WERI-Rb-1 (cell line): ENCODE measurements around the gene CTAG1B.

Source experiments
- DNase-seq: peaks from one replicate; pipeline ENCODE4 v3.0.0-alpha.2; 2020
- H3K27ac ChIP-seq: fragments of 250-450 bp; sonication (Bioruptor Pico); 2 replicates; pipeline ENCODE4 v1.5.1; 2020; ENCODE audit warnings: mild to moderate bottlenecking, moderate library complexity
- H3K27me3 ChIP-seq: fragments of 250-450 bp; sonication (Bioruptor Pico); 2 replicates; pipeline ENCODE4 v1.5.1; 2021; ENCODE audit warnings: mild to moderate bottlenecking, low read depth, moderate library complexity; ENCODE audit not compliant: insufficient read depth, severe bottlenecking
- H3K36me3 ChIP-seq: fragments of 250-450 bp; sonication (Bioruptor Pico); 2 replicates; pipeline ENCODE4 v1.5.1; 2020; ENCODE audit warnings: mild to moderate bottlenecking, moderate library complexity
- H3K4me3 ChIP-seq: 2 replicates; pipeline ENCODE4 v1.5.1; 2011; ENCODE audit warnings: low read depth, mild to moderate bottlenecking, control low read depth, low read length
- H3K9me3 ChIP-seq: fragments of 250-450 bp; sonication (Bioruptor Pico); 2 replicates; pipeline ENCODE4 v1.5.1; 2021; ENCODE audit warnings: mild to moderate bottlenecking, moderate library complexity; ENCODE audit not compliant: severe bottlenecking
- TF ChIP-seq, protein P1 (sequence below): IDR thresholded peaks from 2 replicates; pipeline ENCODE4 v1.5.1; 2011; ENCODE audit warnings: low read depth, mild to moderate bottlenecking, control low read depth, inconsistent platforms, low read length

The CTAG1B gene

DNA sequence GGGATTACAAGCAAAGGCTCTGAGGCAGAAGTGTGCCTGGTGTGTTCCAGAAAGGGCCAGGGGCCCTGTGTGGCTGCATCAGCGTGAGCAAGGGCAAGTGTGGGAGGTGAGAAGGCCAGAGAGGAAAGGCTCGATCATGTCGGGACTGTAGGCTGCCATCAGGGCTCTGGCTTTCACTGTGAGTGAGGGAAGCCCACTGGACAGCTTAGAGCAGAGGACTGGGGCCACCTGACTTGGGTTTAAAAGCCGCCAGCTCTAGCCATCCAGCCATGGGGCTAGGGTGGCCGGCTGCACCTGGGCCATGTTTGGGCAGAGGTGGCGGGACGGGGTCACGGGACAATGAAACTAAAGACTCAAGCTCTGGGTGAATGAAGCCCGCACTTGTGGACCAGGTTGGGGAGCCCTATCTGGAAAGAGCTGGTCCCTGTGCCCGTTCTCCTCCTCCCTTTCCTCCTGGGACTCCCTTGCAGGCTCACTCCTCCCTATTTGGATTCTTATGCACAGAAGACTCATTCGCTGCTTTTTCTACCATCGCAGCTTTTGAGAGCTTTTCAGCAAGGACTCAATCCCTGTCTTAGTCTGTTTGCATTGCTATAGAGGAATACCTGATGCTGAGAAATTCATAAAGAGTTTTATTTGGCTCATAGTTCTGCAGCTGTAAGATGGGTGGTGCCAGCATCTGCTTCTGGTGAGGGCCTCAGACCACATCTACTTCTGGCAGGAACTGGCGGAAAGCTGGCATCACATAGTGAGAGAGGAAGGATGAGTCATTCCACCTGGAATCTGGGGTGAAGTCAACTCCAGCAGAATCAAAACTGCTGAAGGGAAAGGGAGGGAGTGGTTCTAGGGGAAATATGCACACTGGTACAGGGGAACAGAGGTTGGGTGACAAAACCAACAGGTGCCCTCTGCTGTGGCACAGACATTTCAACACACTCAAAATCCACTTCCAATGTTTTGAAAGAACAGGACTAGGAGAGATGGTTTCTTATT lies 15.3 kb downstream of the CTAG1B start:
- Histone ChIP-seq H3K4me3 (no peak overlapping the region), H3K27ac (no peak overlapping the region), H3K27me3 (peaks cover 3% of the 10 kb centered on the region), H3K9me3 (peaks cover 4% of the 10 kb centered on the region), H3K36me3 (no peaks in the 10 kb centered on the region)
- DNase-seq = peak; percentile 6
- TF ChIP-seq, protein P1, sequence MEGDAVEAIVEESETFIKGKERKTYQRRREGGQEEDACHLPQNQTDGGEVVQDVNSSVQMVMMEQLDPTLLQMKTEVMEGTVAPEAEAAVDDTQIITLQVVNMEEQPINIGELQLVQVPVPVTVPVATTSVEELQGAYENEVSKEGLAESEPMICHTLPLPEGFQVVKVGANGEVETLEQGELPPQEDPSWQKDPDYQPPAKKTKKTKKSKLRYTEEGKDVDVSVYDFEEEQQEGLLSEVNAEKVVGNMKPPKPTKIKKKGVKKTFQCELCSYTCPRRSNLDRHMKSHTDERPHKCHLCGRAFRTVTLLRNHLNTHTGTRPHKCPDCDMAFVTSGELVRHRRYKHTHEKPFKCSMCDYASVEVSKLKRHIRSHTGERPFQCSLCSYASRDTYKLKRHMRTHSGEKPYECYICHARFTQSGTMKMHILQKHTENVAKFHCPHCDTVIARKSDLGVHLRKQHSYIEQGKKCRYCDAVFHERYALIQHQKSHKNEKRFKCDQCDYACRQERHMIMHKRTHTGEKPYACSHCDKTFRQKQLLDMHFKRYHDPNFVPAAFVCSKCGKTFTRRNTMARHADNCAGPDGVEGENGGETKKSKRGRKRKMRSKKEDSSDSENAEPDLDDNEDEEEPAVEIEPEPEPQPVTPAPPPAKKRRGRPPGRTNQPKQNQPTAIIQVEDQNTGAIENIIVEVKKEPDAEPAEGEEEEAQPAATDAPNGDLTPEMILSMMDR = no peak

DNA sequence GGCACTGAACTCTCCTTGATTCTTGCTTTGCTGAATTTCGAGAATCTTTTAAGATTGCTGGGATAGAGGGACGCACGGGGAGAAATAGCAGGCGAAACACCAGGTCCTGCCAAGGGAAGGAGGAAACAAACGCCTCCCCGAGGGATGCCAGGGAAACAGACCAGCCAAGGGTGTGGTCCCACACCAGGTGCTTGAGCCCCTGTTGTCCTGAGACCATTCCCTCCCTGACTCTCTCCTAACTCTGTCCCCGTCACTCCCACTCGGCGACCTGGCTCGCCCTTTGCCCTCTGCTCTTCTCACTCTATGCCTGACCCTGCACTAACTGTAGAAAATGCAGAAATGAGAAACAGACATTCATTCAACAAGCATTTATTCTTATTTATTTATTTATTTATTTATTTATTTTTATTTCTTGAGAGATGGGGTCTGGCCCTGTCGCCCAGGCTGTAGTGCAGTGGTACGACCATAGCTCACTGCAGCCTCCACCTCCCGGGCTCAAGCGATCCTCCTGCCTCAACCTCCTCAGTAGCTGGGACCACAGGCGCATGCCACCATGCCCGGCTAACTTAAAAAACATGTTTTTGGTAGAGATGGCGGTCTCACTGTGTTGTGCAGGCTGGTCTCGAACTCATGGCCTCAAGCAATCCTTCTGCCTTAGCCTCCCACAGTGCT lies 16.2 kb downstream of the CTAG1B start:
- Histone ChIP-seq H3K4me3 (no peak overlapping the region), H3K27me3 (peaks cover 3% of the 10 kb centered on the region), H3K27ac (no peak overlapping the region), H3K9me3 (peaks cover 4% of the 10 kb centered on the region), H3K36me3 (no peaks in the 10 kb centered on the region)
- TF ChIP-seq, protein P1 = no peak
- peak; percentile 3 for DNase-seq

DNA sequence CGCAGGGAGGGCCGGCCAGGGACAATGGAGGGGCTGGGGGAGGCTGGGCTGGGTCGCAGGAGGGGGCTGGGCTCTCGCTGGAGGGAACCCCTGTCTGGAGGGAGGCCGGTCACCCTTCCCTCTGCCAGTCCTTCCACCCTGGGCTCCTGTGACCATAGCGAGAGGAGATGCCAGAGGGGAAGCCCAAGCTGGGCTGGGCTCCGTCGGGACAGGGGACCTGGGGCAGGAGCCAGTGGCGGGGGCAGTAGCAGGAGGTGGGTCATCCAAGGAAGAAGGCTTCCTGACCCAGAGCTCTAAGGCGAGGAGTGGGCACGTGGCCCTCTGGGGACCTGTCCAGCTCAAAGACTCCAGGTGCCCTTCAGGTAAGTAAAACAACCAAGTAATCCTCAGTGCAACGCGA lies 16.9 kb downstream of the CTAG1B start:
- Histone ChIP-seq H3K36me3 (no peaks in the 10 kb centered on the region), H3K4me3 (no peak overlapping the region), H3K9me3 (peaks cover 4% of the 10 kb centered on the region), H3K27ac (no peak overlapping the region), H3K27me3 (peaks cover 3% of the 10 kb centered on the region)
- TF ChIP-seq, protein P1 = no peak
- peak; percentile 5 for DNase-seq

DNA sequence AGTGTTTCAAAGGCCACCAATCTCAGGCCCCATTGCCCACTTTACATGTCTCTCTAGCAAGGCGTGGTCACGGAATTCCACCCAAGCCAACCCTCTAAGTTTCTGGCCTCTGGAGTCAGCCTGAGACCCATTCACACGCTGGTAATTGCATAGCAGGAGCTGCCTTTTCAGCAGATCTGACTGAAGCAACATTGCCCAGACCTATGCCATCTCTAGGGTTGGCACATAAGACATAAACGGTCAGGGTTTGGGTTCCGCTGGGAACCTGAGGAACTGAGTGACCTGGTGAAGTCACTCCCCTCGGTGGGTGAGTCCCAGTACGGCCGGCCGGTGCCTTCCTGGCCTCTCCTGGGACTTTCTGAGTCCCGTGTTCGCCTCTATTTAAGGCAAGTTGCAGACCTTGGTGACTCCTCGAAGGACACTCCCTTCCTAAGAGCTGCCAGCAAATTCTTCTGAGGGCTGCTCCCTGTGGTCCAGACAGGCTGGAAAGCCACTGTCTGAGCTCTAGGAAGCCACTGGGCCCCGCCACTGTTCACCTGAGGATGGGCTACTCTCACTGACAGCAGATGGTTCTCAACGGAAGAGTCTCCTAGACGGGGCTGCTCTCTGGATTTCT lies 18.2 kb downstream of the CTAG1B start:
- no peak overlapping the region for H3K4me3 ChIP-seq
- TF ChIP-seq, protein P1 = no peak
- H3K36me3 ChIP-seq = no peaks in the 10 kb centered on the region
- H3K27me3 ChIP-seq = peaks cover 11% of the 10 kb centered on the region
- 0 out of 2 replicates have a peak overlapping the region, but pooled peaks have one; percentile 18 for H3K27ac ChIP-seq
- peaks cover 4% of the 10 kb centered on the region for H3K9me3 ChIP-seq
- peak; percentile 56 for DNase-seq

DNA sequence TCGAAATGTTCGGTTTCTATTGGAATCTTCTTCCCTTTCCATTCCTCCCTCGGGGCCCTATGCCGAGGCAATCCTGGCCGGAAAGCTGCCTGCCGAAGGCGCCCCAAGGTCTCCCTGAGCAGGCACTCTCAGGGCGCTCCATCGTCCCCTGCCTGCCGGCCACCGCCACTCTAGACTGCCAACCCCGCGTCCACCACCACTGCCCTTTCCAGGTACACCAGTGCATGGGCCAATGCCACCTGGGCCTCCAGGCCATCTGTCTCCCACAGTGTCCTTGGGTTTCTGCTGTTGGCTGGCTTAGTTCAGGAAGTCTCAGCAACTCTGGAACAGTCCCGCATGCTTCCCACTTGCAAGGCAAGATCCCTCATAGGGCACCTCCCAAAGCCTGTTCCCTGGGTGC lies 19.6 kb downstream of the CTAG1B start:
- Histone ChIP-seq H3K36me3 (no peaks in the 10 kb centered on the region), H3K27me3 (peaks cover 14% of the 10 kb centered on the region), H3K27ac (no peak overlapping the region), H3K9me3 (peaks cover 4% of the 10 kb centered on the region), H3K4me3 (no peak overlapping the region)
- peak; percentile 9 for DNase-seq
- TF ChIP-seq, protein P1 = no peak
